HG02885 (cell line): ENCODE data around the gene ZNF670.

ENCODE experiments used
- ATAC-seq: cut with Tn5 transposase; IDR thresholded peaks from one replicate; pipeline ENCODE4 v1.9.1; 2021; ENCODE audit warnings: mild to moderate bottlenecking; ENCODE audit not compliant: unreplicated experiment, poor library complexity

ZNF670 gene

GRCh38 chr1:247104965-247105364 lies 26.4 kb upstream of the ZNF670 start:
- ATAC-seq = no peak

GRCh38 chr1:247103859-247104591 lies 25.4 kb upstream of the ZNF670 start, which contains the start of gene ZNF669:
ZNF669 (minus strand) TSS chr1:247104356; CDS start chr1:247104199, 157 bp downstream.
- peak; percentile 99 for ATAC-seq

GRCh38 chr1:247102381-247102780 lies 23.8 kb upstream of the ZNF670 start:
- no peak for ATAC-seq

GRCh38 chr1:247100676-247101279 lies 22.2 kb upstream of the ZNF670 start:
- ATAC-seq = no peak

- no peak for ATAC-seq
Measured at GRCh38 chr1:247096958-247097357, 18.3 kb upstream of the ZNF670 start.

- no peak for ATAC-seq
Measured at GRCh38 chr1:247096544-247096943, 17.9 kb upstream of the ZNF670 start.

GRCh38 chr1:247096112-247096511 lies 17.5 kb upstream of the ZNF670 start:
- no peak for ATAC-seq

- no peak for ATAC-seq
Measured at GRCh38 chr1:247090455-247090854, 11.8 kb upstream of the ZNF670 start.

GRCh38 chr1:247089616-247090375 lies 11.2 kb upstream of the ZNF670 start:
- no peak for ATAC-seq

- no peak for ATAC-seq
Measured at GRCh38 chr1:247088967-247089366, 10.4 kb upstream of the ZNF670 start.

- ATAC-seq = no peak
Measured at GRCh38 chr1:247087256-247087655, 8.6 kb upstream of the ZNF670 start.

- no peak for ATAC-seq
Measured at GRCh38 chr1:247085310-247085709, 6.7 kb upstream of the ZNF670 start.

- no peak for ATAC-seq
Measured at GRCh38 chr1:247084771-247085170, 6.2 kb upstream of the ZNF670 start.

GRCh38 chr1:247079141-247079874 lies 697 bp upstream of the ZNF670 start:
- no peak for ATAC-seq

GRCh38 chr1:247077876-247078257 lies 744 bp downstream of the ZNF670 start:
- no peak for ATAC-seq

GRCh38 chr1:247077213-247077612 lies 1.4 kb downstream of the ZNF670 start:
- no peak for ATAC-seq

- ATAC-seq = no peak
Measured at GRCh38 chr1:247070645-247071044, 8.0 kb downstream of the ZNF670 start.

- no peak for ATAC-seq
Measured at GRCh38 chr1:247064304-247064703, 14.3 kb downstream of the ZNF670 start.

GRCh38 chr1:247060771-247061170 lies 17.8 kb downstream of the ZNF670 start:
- ATAC-seq = no peak

GRCh38 chr1:247056071-247056470 lies 22.5 kb downstream of the ZNF670 start:
- no peak for ATAC-seq

- no peak for ATAC-seq
Measured at GRCh38 chr1:247054992-247055415, 23.6 kb downstream of the ZNF670 start.
